Endothelial cell of hepatic sinusoid (primary cell): Measurements from ENCODE around the gene MYH7B.

ENCODE experiments used
- in situ Hi-C: cut with HindIII; loops from 2 replicates; pipeline ENCODE4 v1.10.0; 2017; ENCODE audit warnings: low sequenced_read_pairs

MYH7B gene

GRCh38 chr20:34971561-34972235 lies 16.0 kb downstream of the MYH7B start:
- in situ Hi-C loops: no loop called here

- in situ Hi-C loops: no loop called here
Observed at GRCh38 chr20:34974246-34974645, 18.6 kb downstream of the MYH7B start.

GRCh38 chr20:34976286-34976685 lies 20.6 kb downstream of the MYH7B start:
- in situ Hi-C loops: no loop called here

- in situ Hi-C loops: no loop called here
Observed at GRCh38 chr20:34977365-34978091, 21.9 kb downstream of the MYH7B start.

- in situ Hi-C loops: no loop called here
Observed at GRCh38 chr20:34978092-34978744, 22.6 kb downstream of the MYH7B start.

GRCh38 chr20:34979366-34980153 lies 23.9 kb downstream of the MYH7B start:
- in situ Hi-C loops: no loop called here

GRCh38 chr20:34980543-34981233 lies 25.0 kb downstream of the MYH7B start:
- in situ Hi-C loops: no loop called here

- in situ Hi-C loops: no loop called here
Observed at GRCh38 chr20:34982270-34983088, 26.8 kb downstream of the MYH7B start.

- in situ Hi-C loops: no loop called here
Observed at GRCh38 chr20:34983089-34983820, 27.6 kb downstream of the MYH7B start.

GRCh38 chr20:34983995-34984735 lies 28.5 kb downstream of the MYH7B start:
- in situ Hi-C loops: no loop called here

GRCh38 chr20:34984756-34985261 lies 29.1 kb downstream of the MYH7B start:
- in situ Hi-C loops: no loop called here

- in situ Hi-C loops: no loop called here
Observed at GRCh38 chr20:34985461-34986310, 30.0 kb downstream of the MYH7B start.

GRCh38 chr20:34986311-34987287 lies 30.9 kb downstream of the MYH7B start:
- in situ Hi-C loops: no loop called here

- in situ Hi-C loops: no loop called here
Observed at GRCh38 chr20:34987288-34988190, 31.9 kb downstream of the MYH7B start.

- in situ Hi-C loops: no loop called here
Observed at GRCh38 chr20:34988191-34988540, 32.5 kb downstream of the MYH7B start.
